Kasumi-1 (cell line): ENCODE data around the gene CAPZB.

Experiments used
- DNase-seq, 2 experiments: peaks; one replicate each; lab custom pipeline; 2025; lab: John Stamatoyannopoulos, UW

The CAPZB gene

DNA sequence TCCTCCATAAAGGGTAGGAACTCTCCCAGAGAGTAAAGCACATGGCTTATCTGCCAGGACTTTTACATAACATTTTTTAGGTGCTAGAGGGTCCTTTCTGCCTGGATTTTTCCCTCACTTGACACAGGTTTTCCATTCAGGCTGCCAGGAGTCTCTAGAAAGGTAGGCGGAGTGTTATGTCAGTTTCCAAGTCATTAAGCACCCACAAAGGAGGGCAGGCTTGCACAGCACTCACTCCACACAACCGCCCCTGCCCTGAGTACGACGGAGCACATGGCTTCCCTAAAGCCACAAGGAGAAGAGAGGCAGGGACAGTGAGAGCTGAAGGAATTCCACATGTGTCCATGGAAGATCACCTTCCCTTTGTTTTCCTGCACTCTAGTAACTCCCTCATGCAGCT lies 55.7 kb downstream of the CAPZB start:
- no peak for DNase-seq

DNA sequence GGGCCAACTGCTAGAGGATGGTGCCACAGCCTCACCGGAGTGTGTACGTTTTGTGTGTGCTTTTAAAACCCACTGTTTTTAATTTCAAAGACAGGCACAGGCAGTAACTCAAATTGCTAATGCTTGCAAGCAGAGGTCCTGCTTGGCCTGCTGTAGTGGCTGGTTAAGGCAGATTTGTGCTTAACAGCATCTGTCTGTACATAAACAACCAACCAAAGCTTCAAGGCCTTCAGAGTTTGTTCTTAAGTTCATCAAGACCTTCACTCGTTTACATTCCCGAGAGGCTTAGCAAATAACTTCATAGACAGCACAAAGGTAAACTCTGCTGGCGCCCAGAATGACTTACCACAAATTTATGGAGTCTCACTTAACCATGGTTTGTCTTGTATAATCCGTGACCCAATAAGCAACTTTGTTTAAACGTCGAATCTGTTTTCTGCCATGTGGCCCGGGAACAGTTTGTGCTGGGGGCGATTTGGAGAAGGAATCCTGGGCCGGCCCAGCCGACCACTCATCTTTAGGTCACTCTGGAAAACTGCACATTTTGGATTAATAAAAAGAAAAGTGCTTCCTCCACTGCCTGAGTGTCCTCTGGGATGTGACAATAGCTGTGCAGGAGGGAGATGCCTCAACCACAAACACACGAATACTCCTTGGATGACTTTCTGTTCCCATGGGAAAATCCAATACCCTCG lies 58.1 kb downstream of the CAPZB start:
- no peak for DNase-seq

DNA sequence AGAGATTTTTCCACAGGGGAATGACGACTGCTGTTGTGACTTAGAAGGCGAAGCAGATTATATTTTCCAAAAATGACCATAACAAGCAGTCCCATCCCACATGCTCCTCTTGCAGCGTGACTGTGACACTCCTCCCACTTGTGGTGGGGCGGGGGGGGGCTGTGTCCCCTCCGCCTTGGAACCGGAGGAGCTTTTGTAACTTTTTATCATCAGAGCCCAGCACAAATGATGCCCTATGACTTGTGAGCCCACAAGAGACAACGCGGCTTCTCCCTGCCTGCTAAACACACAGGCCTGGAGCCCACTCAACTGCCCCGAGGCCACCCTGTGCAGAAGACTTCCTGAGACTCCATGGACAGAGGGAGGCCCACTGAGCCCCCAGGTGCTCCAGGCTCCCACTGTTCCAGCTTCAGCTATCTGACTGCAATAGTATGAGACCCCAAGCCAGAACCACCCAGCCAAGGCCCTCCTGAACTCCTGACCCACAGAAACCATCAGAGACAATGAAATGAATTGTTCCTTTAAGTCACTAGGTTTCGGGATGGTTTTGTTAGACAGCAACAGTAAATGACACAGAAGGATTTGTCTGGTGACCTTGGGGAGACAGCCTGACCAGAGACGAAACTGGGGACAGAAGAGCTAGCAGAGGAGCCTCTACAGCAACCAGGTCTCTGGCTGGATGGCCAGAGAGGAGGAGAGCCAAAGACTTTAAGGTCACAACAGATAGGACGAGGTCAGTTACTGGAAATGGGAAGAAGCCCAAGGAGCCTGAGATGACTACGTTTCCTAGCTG lies 58.8 kb downstream of the CAPZB start:
- no peak for DNase-seq

DNA sequence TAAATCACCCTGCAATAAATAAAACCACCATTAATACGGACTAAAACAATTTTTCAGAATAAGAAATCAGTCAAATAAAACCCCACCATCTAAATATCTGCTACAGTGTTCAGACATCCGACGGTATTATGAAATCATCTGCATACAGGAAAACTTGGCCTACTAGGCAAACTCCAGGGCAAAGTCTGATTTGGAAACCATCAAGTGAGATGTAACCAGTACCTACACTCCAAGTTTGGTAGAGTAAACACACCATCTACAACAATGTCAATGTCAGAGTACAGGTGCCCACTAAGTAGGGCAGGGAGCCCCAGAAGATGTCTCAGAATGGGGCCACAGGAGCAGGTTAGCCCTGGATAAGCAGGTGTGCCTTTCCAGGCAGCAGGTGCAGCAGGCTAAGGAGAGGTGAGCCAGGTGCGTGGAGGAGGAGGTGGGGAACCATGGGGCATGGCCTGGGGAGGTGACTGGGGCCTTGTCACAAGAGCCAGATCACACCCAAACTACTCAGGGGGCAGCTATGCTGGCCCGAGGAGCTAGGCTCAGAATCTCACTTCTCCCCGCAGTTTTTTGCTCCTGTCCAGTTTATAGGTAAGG lies 59.6 kb downstream of the CAPZB start:
- DNase-seq: no peak

- no peak for DNase-seq
Observed at GRCh38 chr1:19424651-19425570, 60.4 kb downstream of the CAPZB start.

DNA sequence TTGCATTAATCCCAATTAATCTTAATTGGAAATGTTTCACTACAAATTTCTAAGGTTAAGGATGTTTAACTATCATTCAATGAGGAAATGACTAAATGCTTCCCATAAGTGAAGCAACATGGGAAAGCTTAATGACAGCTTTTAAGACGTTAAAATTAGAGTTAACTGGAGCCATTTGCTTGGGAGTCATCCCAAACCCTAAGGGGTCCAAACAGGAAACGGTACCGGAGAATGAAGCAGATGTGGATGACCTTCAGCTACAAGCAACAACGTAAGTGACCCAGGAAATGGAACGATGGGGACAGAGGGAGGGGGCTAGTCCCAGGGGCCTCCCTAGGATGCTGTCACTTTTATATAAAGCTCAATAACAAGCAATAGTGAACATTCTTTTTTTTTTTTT lies 62.2 kb downstream of the CAPZB start:
- no peak for DNase-seq

- no peak for DNase-seq
Observed at GRCh38 chr1:19421365-19421764, 64.0 kb downstream of the CAPZB start.

- DNase-seq: no peak
Observed at GRCh38 chr1:19420606-19421005, 64.7 kb downstream of the CAPZB start.

- no peak for DNase-seq
Observed at GRCh38 chr1:19419691-19420090, 65.6 kb downstream of the CAPZB start.

DNA sequence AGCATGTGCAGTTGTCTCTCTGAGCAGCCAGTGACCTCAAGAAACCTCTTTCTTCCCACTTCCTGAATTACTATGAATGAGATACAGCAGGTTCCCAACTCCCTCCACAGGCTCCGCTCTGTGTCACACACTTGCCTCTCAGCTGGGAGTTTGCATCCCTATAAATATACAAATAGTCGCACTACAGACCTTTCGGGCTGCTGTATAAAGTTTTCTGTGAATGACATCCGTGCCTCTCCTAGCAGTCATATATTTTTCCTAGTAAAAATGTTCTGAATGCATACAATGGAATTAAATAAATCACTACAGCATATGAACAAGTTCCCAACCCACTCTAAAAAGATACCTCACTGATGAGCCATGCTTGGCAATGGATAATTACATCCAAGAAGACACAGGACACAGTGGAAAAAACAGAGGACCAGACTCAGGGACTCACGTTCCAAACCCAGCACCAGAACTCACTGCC lies 66.8 kb downstream of the CAPZB start:
- DNase-seq: peak; percentile 12 to 22

DNA sequence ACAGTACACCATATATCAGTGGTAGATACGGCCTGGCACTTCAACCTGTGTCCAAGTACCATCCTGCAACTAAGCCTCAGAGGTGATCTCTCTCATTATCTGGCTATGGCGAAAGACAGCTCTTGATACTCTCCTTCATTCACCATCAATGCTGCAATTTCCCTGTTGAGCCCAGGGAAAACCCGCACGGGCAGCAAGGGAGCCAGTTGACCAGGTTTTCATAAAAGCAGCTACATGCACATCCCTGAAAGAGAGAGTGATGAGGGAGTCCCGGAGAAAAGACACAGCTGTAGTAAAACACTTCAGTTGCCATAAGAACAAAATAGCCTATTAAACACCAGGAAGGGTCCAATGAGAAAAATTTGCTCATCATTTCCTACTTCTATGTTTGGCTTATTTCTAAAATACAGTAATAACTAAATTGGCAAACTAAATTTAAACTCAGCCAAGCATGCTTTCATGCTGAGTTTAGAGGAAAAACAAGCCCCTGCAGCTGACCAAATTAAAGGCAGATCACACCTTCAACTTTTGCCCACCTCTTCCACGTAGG lies 68.3 kb downstream of the CAPZB start:
- no peak for DNase-seq

GRCh38 chr1:19416145-19416544 lies 69.2 kb downstream of the CAPZB start:
- DNase-seq: no peak

DNA sequence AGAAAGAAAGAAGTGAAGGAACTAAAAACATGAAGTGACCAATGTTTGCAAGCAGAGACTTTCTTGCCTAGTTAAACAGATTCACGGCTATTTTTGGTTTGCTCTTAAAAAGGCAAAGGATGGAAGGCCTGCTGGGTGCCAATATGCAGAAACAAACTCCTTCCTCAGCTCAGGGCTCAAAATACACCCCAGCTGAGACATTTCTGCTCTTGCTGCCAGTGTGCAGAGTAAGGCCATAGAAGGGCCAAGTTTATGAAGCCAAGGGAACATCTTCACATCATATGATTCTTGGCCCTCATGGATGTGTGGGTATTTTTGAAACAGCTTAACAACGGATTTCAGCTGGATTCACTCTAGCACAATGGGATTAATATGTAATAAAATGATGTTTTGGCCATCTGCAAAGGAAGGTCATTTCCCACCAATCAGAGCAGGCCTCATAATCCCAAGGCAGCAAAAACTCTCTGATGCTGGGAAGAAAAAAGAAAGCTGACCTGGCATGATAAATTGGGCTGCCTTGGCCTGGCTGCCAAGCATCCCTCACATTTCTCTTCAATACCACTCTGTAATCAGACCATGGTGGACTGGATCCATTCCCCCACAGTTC lies 70.7 kb downstream of the CAPZB start:
- DNase-seq: no peak

DNA sequence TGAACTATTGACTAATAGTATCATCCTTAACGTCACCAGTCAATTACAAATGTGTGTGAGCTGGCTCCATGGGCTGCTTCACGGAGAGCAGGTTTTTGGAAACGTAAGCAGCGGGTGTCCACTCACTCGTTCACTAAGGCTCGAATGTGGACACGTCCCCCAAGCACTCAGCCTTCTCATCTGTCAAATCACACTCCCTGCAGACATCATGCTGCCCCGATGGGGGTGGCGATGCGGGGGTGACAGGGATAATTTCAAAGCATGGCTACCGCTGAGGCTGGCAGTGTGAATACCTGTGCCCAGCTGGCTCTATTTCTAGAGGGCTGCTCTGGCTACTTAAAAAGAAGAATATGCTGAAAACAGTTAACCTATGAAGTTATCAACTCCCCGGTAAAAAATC lies 71.3 kb downstream of the CAPZB start:
- no peak for DNase-seq

- DNase-seq: no peak
Observed at GRCh38 chr1:19412654-19413053, 72.7 kb downstream of the CAPZB start.

DNA sequence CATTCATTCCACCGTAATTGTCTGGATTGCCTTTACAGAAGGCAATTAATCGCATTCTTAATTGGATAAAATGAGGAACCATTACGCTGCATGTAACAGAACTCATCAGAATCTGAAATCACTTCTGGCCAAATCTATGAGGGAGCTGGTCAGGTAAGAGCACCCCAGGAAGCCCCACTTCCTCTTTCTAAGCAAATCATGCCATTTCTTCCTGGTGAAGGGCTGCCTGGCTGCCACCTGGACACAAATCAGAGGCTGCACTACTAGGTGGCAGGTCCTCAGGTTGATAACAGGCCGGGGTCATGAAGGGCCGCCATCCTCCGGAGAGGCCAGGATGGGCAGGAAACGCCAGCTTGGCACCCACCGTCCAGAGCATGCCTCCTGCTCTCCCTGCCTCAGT lies 73.7 kb downstream of the CAPZB start:
- no peak for DNase-seq

- no peak for DNase-seq
Observed at GRCh38 chr1:19410393-19410792, 74.9 kb downstream of the CAPZB start.

DNA sequence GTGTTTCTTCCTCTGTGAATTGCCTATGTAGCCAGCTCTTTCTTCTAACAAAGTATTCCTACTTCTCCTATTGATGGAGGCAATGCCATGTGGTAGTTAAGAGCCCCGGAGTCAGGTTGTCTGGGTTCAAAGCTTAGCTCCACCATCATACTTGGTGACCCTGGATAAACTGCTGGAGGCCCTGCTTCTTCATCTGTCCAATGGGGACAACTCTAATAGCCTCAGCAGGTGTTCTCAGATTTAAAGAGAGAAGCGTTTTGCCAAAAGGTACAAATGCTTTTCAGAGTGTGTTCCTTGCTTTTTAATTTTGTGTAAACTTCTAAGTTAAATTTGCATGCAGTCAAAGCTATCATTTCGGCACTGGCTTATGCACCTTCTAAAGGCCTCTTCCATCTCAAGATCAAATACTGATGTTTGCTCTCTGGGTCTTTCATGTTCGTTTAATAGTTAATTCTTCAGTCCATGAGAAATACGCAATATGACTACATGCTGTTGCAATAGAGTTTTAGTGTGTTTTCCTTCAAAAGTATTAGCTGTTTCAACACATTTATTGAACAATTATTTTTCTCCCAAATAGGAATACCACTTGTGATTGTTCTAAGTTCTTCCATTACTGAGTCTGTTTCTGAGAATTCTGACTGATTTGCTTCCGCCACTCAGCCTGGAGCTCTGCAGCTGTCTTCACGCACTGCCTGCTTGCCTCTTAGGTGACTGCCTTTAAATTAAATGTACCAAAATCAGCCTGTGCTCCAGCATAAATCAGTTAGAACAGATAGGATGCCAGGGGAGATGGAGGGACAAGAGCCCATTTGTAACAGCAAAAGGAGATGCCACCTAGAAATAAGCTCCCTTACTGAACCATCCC lies 75.6 kb downstream of the CAPZB start:
- DNase-seq: no peak

GRCh38 chr1:19407494-19408096 lies 77.7 kb downstream of the CAPZB start:
- no peak for DNase-seq

- DNase-seq: no peak
Observed at GRCh38 chr1:19406680-19407079, 78.7 kb downstream of the CAPZB start.
